ENCODE results near the gene C18orf63. TPM values are rescaled to one million over a fixed set of nuclear protein-coding genes. Genes with fewer than 3 reads are reported as not detected.

The C18orf63 gene
- total and polyA plus RNA-seq, 2 of the 4 experiments (the other 2 are of a cell fraction), result not detected

GRCh38 chr18:74337155-74337911 lies 21.7 kb downstream of the C18orf63 start:
- no peak for ATAC-seq (ENCODE audit: low read depth)
- Histone ChIP-seq H4K5ac (ENCODE audit: low read depth, low read length) (no peak overlapping the region), H2BK120ac (ENCODE audit: low read depth, low read length) (no peak overlapping the region), H4K20me1 (ENCODE audit: insufficient read depth, low read length) (no peaks in the 10 kb centered on the region), H4K91ac (ENCODE audit: insufficient read depth, low read depth, low read length) (no peak overlapping the region), H3K4me3 (ENCODE audit: insufficient read depth, low read depth, low read length) (no peak overlapping the region), H3K36me3 (ENCODE audit: control insufficient read depth, insufficient read depth, low read length) (no peaks in the 10 kb centered on the region), H3K14ac (replicated peaks; ENCODE audit: low read depth, low read length) (no peak overlapping the region), H2BK5ac (ENCODE audit: low read depth, low read length, poor library complexity, severe bottlenecking) (no peak overlapping the region), H3K56ac (ENCODE audit: extremely low read depth, insufficient read depth, low read length) (no peak overlapping the region), H3K23ac (ENCODE audit: low read depth, low read length) (no peak overlapping the region), H2AK5ac (ENCODE audit: low read depth, low read length) (no peak overlapping the region), H3K18ac (ENCODE audit: low read depth, low read length) (no peak overlapping the region), H2AFZ (replicated peaks; ENCODE audit: low read length, poor library complexity) (no peak overlapping the region), H3K27ac (ENCODE audit: insufficient read depth, low read length) (no peak overlapping the region), H3K79me1 (ENCODE audit: low read depth in 1 of 2, low read length in 2 of 2) (no peaks in the 10 kb centered on the region), H3K4me2 (ENCODE audit: low read depth, low read length) (no peak overlapping the region), H3K4me1 (ENCODE audit: control insufficient read depth, insufficient read depth, low read length) (no peaks in the 10 kb centered on the region; the same call in 1 of the 2 replicates), H2BK20ac (ENCODE audit: low read depth, low read length) (no peak overlapping the region), H3K9me1 (ENCODE audit: insufficient read depth, low read length) (no peaks in the 10 kb centered on the region), H3K9ac (ENCODE audit: low read depth, low read length) (no peak overlapping the region), H2BK15ac (ENCODE audit: low read depth, low read length) (no peak overlapping the region), H4K8ac (ENCODE audit: low read depth in 2 of 2, low read length in 2 of 2) (no peak overlapping the region), H3K27me3 (ENCODE audit: control insufficient read depth, insufficient read depth, low read length) (peaks cover 2% of the 10 kb centered on the region; the same call in 1 of the 2 replicates), H2AK9ac (replicated peaks; ENCODE audit: low read depth, low read length, poor library complexity) (no peak overlapping the region), H3K4ac (ENCODE audit: low read depth, low read length) (no peak overlapping the region), H3K9me3 (ENCODE audit: control insufficient read depth, insufficient read depth, low read length) (no peaks in the 10 kb centered on the region)
- ChIA-PET CTCF (interaction anchor here (0.8 kb wide), 1 partner anchor 15 kb away, joined by 3 read pairs; no protein-coding TSS in a partner anchor), POLR2A (ENCODE audit: unreplicated experiment) (no interaction called here)
- DNase-seq, result no peak
- intact Hi-C loops (cut with micrococcal nuclease), result no loop called here
- dilution Hi-C loops (cut with HindIII; ENCODE audit: low sequenced_read_pairs, unreplicated experiment), result no loop called here
- no TSS peak for BruUV-seq (replicated peaks)
- WGBS, 2 experiments (ENCODE audit: extremely low coverage in 2 of 2, insufficient read length in 1 of 2), result no CpG with 5 or more reads among the region's 5 CpGs
- TF ChIP-seq MAZ (IDR thresholded peaks at IDR 0.05; ENCODE audit: borderline replicate concordance, low read depth, low read length) (no peak), NFE2L2 (IDR thresholded peaks at IDR 0.05; ENCODE audit: low read depth, low read length) (no peak)
- in situ Hi-C loops (cut with MboI; ENCODE audit: low sequenced_read_pairs), result no loop called here

All from IMR-90 (cell line).